GM12873 (cell line): ENCODE measurements around the gene THAP9.

ENCODE experiments used
- CTCF ChIP-seq: IDR thresholded peaks from 2 replicates; pipeline ENCODE4 v1.5.1; 2012; ENCODE audit warnings: low read depth, mild to moderate bottlenecking, moderate library complexity, low read length, control low read depth; ENCODE audit not compliant: insufficient read depth; ENCODE audit errors: missing control alignments

THAP9 gene

DNA sequence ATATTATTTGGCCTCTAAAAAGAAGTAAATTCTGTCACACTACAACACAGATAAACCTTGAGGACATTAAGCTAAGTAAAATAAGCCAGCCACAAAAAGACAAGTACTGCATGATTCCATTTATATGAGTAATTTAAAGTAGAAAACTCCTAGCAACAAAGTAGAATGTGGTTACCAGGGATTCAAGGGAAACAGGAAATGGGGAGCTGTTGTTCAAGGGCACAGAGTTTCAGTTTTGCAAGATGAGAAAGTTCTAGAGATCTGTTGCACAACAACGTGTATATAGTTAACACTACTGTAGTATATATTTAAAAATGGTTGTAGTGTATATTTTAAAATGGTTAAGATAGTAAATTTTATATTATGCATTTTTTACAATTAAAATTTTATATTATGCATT lies 34.9 kb upstream of the THAP9 start:
- no peak for TF ChIP-seq CTCF

DNA sequence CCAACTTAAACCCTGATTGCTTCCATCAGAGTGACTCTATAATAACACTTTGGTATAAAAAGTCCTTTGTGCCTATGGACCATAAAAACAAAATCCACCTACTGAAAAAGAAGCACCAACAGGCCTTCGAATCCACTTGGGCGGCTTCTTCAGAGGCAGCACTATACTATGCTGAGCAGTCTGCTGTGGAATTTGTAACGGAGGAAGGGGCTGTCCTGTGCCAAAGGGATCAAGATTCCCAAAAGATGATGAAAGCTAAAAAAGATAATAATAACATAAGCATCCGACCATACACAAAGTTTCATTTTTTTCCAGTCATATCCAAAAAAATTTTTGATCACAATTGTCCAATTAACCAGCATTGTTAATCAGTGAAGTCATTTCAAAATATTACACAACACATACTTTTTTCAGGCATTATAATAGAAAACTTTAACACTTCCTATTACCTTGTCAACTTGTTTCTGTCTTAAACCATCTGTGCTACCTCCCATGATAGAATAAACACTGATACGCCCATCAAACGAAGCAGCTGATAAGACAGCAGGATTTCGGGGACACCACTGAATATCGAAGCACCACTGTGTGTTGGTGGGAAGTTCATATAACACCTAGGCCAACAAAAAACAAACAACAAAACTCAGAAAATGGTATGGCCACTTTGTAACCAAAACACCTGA lies 33.7 kb upstream of the THAP9 start:
- TF ChIP-seq CTCF: no peak

DNA sequence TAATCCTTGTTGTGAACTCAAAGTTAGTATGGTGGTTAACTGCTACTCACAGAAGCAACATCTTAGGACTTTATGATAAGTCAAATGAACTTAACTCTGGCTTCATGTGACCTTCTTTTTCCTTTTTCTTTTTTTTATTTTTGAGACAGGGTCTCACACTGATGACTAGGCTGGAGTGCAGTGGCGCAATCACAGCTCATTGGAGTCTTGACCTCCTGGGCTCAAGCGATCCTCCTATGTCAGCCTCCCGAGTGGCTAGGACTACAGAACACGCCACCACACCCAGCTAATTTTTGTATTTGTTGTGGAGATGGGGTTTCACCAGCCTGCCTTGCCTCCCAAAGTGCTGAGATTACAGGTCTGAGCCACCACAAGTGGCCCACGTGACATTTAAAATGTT lies 32.0 kb upstream of the THAP9 start:
- no peak for TF ChIP-seq CTCF

GRCh38 chr4:82885410-82885809 lies 15.1 kb upstream of the THAP9 start:
- TF ChIP-seq CTCF: no peak

- no peak for TF ChIP-seq CTCF
Observed at GRCh38 chr4:82886147-82886942, 14.2 kb upstream of the THAP9 start.

DNA sequence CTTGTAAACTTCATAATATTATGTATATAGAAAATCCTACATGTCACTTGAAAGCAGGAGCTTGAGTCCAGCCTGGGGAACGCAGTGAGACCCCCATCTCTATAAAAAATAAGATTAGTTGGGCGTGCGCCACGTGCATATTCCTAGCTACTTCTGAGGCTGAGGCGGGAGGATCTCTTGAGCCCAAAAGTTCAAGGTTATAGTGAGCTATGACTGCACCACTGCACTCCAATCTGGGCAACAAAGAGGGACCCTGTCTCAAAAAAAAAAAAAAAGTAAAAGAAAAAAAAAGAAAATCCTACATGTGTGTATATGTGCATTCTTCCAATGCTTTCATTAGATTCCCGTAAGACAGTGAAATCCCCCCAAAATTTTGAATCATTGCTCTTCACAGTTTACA lies 11.2 kb upstream of the THAP9 start:
- no peak for TF ChIP-seq CTCF

DNA sequence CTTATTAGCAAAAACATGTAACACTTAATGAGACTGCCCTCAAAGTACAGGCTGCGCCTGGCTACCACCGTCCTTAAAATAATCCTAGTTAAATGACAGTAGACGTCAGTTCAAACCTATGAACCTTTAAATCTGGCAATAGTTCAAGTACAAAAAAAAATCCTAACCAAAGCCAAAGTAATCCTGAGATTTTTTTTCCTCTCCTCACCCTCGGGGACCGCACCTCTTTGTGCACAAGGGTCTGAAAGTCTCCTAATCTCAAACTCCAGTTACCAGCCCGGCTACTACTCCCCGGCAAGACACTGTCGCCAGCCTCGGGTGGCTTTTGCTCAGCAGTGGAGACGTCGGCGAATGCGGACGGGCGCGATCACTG lies 10.0 kb upstream of the THAP9 start:
- no peak for TF ChIP-seq CTCF
